Subcutaneous abdominal adipose tissue (tissue), 5 donors: ENCODE data around the gene NUMB.

Source experiments
- H3K27ac ChIP-seq: one replicate; pipeline ENCODE4 v1.7.0; 2013; ENCODE audit warnings: low read depth, mild to moderate bottlenecking, inconsistent platforms, low read length, moderate library complexity
- H3K27me3 ChIP-seq, 5 donors: one replicate each; pipeline ENCODE4 v1.7.0; 2013; ENCODE audit warnings: low read length in 5 of 5, inconsistent platforms in 1 of 5; ENCODE audit not compliant: control insufficient read depth in 5 of 5, insufficient read depth in 4 of 5
- H3K36me3 ChIP-seq, 5 donors: one replicate each; pipeline ENCODE4 v1.7.0; 2013; ENCODE audit warnings: low read length in 5 of 5; ENCODE audit not compliant: control insufficient read depth in 5 of 5, insufficient read depth in 5 of 5
- H3K4me1 ChIP-seq, 5 donors: one replicate each; pipeline ENCODE4 v1.7.0; 2013; ENCODE audit warnings: low read length in 5 of 5, mild to moderate bottlenecking in 3 of 5, moderate library complexity in 1 of 5; ENCODE audit not compliant: control insufficient read depth in 5 of 5, insufficient read depth in 5 of 5
- H3K4me3 ChIP-seq, 5 donors: one replicate each; pipeline ENCODE4 v1.7.0; 2013; ENCODE audit warnings: low read length in 5 of 5, low read depth in 1 of 5
- H3K9ac ChIP-seq, 5 donors: one replicate each; pipeline ENCODE4 v1.7.0; 2013; ENCODE audit warnings: low read length in 5 of 5, mild to moderate bottlenecking in 4 of 5, moderate library complexity in 3 of 5
- H3K9me3 ChIP-seq, 5 donors: one replicate each; pipeline ENCODE4 v1.7.0; 2013; ENCODE audit warnings: low read length in 5 of 5; ENCODE audit not compliant: control insufficient read depth in 5 of 5
- donor health status: healthy.
- donor health status: healthy.
- donor health status: healthy.
- donor health status: healthy.
- donor health status: healthy.

Gene NUMB

DNA sequence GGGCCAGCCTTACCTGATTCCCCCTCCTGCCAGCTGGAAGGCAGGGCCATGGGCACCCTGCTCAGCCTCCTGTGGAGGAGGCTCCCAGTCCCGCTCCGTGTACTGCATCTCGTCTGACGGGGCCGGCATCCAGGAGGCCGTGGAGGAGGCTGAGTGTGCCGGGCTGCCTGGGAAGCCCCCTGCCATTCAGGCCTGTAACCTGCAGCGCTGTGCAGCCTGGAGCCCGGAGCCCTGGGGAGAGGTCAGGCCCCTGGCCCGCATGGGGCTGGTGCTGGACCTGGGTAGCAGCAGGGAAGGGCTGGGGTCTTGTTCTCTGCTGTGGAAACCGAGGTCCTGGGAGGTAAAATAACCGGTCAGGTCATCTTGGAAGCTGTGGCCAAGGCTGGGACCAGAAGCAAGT lies 204.6 kb downstream of the NUMB start:
- peaks cover 0 to 3% (median 0%) of the 10 kb centered on the region in 5 donors for H3K4me1 ChIP-seq
- no peak overlapping the region for H3K27ac ChIP-seq

GRCh38 chr14:73253323-73253610 lies 205.1 kb downstream of the NUMB start:
- no peaks in the 10 kb centered on the region for H3K27me3 ChIP-seq
- H3K4me3 ChIP-seq = no peak overlapping the region
- no peaks in the 10 kb centered on the region for H3K4me1 ChIP-seq
- H3K36me3 ChIP-seq = peaks cover 0 to 17% (median 0%) of the 10 kb centered on the region in 5 donors
- no peaks in the 10 kb centered on the region for H3K9me3 ChIP-seq
- H3K9ac ChIP-seq = no peak overlapping the region
- no peak overlapping the region for H3K27ac ChIP-seq

More for the DNA sequence above, 204.6 kb downstream of the NUMB start:
- no peaks in the 10 kb centered on the region for H3K27me3 ChIP-seq
- H3K36me3 ChIP-seq = peaks cover 0 to 17% (median 0%) of the 10 kb centered on the region in 5 donors
- no peak overlapping the region for H3K4me3 ChIP-seq
- no peaks in the 10 kb centered on the region for H3K9me3 ChIP-seq
- H3K9ac ChIP-seq = no peak overlapping the region

DNA sequence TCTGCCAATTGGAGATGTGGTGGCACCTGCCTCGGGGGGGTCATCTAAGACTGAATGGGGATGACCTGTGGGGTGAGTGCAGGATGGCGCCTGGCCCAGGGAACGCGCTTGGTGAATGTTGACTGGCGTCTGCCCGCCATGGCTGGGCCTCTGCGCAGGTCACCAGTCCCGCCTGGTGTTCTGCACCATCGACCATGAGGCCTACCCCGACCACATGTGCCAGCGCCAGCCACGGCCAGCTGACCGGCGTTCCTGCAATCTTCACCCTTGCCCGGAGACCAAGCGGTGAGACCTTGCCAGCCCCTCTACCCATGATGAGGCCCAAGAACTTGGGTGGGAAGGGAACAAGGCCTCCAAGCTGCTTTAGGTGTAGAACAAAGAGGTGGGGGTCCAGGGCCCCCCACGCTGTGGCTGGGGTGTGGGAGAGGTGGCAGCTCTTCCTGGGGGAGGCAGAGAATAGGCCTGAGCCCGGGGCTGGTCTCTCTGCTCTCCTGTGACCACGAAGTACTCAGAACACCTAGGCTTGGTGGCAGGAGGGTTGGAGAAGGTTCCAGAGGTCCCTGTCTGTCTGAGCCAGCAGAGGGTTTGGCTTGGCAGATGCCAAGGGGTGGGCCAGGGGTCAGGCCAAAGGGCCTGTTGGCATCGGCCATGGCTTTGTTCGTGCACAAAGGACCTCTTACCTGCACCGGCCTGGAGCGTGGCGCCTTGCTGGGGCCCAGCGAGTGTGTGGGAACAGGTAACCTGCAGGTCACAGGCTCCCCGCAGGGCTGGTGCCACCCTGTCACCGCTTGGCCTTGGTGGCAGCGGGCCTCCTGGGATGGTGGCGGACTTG lies 205.6 kb downstream of the NUMB start:
- Histone ChIP-seq H3K9ac (no peak overlapping the region), H3K9me3 (no peaks in the 10 kb centered on the region), H3K4me3 (no peak overlapping the region), H3K27ac (no peak overlapping the region), H3K36me3 (peaks cover 0 to 17% (median 0%) of the 10 kb centered on the region in 5 donors), H3K27me3 (no peaks in the 10 kb centered on the region), H3K4me1 (peaks cover 0 to 4% (median 0%) of the 10 kb centered on the region in 5 donors)

GRCh38 chr14:73251516-73252215 lies 206.7 kb downstream of the NUMB start:
- H3K9me3 ChIP-seq = no peaks in the 10 kb centered on the region
- peaks cover 0 to 17% (median 0%) of the 10 kb centered on the region in 5 donors for H3K36me3 ChIP-seq
- H3K4me3 ChIP-seq = no peak overlapping the region
- H3K4me1 ChIP-seq = peaks cover 0 to 8% (median 2%) of the 10 kb centered on the region in 5 donors
- H3K9ac ChIP-seq = no peak overlapping the region
- H3K27ac ChIP-seq = no peak overlapping the region
- H3K27me3 ChIP-seq = no peaks in the 10 kb centered on the region

DNA sequence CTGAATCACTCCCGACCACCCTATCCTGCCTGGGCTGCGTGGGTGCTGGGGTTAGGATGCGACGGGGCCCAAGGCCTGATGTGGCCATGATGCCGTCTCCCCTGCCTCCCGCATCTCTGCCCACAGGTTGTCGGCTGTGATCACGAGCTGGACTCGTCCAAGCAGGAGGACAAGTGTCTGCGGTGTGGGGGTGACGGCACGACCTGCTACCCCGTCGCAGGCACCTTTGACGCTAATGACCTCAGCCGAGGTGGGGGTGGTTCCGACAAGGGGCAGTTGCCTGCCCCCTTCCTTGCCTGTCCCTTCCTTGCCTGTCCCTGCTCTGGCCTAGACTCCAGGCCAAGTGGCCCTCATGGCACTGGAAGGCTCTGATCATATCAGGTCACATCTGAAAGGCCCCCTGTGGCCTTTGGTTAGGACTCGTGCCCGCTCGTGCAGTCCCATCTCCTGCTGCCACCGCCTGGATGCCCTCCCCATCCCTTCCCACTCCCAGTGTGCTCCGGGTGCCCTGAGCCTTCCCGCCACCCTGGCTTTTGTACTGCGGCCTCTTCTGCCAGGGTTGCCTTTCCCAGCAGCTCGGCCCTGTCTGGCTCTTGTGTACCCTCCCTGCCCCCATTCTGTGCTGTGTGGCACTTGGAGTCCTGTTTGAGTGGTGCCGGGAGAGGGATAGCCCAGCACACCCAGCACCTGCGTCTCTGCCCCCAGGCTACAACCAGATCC lies 207.4 kb downstream of the NUMB start:
- Histone ChIP-seq H3K27ac (no peak overlapping the region), H3K36me3 (peaks cover 0 to 17% (median 0%) of the 10 kb centered on the region in 5 donors), H3K4me1 (peaks cover 0 to 11% (median 8%) of the 10 kb centered on the region in 5 donors), H3K9me3 (no peaks in the 10 kb centered on the region), H3K27me3 (no peaks in the 10 kb centered on the region), H3K4me3 (no peak overlapping the region), H3K9ac (no peak overlapping the region)

GRCh38 chr14:73250317-73250713 lies 208.0 kb downstream of the NUMB start:
- H3K36me3 ChIP-seq = peaks cover 0 to 17% (median 0%) of the 10 kb centered on the region in 5 donors
- no peaks in the 10 kb centered on the region for H3K27me3 ChIP-seq
- no peak overlapping the region for H3K9ac ChIP-seq
- peaks cover 0 to 17% (median 13%) of the 10 kb centered on the region in 5 donors for H3K4me1 ChIP-seq
- H3K27ac ChIP-seq = no peak overlapping the region
- no peaks in the 10 kb centered on the region for H3K9me3 ChIP-seq
- H3K4me3 ChIP-seq = no peak overlapping the region

- Histone ChIP-seq H3K9ac (no peak overlapping the region), H3K27me3 (no peaks in the 10 kb centered on the region), H3K4me3 (no peak overlapping the region), H3K36me3 (peaks cover 0 to 15% (median 0%) of the 10 kb centered on the region in 5 donors), H3K27ac (no peak overlapping the region), H3K9me3 (no peaks in the 10 kb centered on the region), H3K4me1 (peaks cover 0 to 22% (median 16%) of the 10 kb centered on the region in 5 donors)
Observed at GRCh38 chr14:73249564-73250316, 208.6 kb downstream of the NUMB start.

GRCh38 chr14:73249108-73249507 lies 209.2 kb downstream of the NUMB start:
- peaks cover 0 to 22% (median 16%) of the 10 kb centered on the region in 5 donors for H3K4me1 ChIP-seq
- H3K9me3 ChIP-seq = no peaks in the 10 kb centered on the region
- no peak overlapping the region for H3K9ac ChIP-seq
- H3K4me3 ChIP-seq = no peak overlapping the region
- H3K36me3 ChIP-seq = peaks cover 0 to 9% (median 0%) of the 10 kb centered on the region in 5 donors
- no peaks in the 10 kb centered on the region for H3K27me3 ChIP-seq
- no peak overlapping the region for H3K27ac ChIP-seq

- no peak overlapping the region for H3K9ac ChIP-seq
- peaks cover 0 to 8% (median 0%) of the 10 kb centered on the region in 5 donors for H3K36me3 ChIP-seq
- no peak overlapping the region for H3K27ac ChIP-seq
- no peaks in the 10 kb centered on the region for H3K27me3 ChIP-seq
- no peaks in the 10 kb centered on the region for H3K9me3 ChIP-seq
- peaks cover 0 to 22% (median 16%) of the 10 kb centered on the region in 5 donors for H3K4me1 ChIP-seq
- H3K4me3 ChIP-seq = no peak overlapping the region
Observed at GRCh38 chr14:73248108-73248868, 210.1 kb downstream of the NUMB start.
